ENCODE results near the gene DNER. TPM values are rescaled to one million over a fixed set of nuclear protein-coding genes. Genes with fewer than 3 reads are reported as not detected.
A peak's percentile ranks its signal among the peaks of the same experiment; 100 is the strongest.

The DNER gene
- total and polyA plus RNA-seq, 2 donors from 2014 or later, result 16.5 to 21.9 TPM

DNA sequence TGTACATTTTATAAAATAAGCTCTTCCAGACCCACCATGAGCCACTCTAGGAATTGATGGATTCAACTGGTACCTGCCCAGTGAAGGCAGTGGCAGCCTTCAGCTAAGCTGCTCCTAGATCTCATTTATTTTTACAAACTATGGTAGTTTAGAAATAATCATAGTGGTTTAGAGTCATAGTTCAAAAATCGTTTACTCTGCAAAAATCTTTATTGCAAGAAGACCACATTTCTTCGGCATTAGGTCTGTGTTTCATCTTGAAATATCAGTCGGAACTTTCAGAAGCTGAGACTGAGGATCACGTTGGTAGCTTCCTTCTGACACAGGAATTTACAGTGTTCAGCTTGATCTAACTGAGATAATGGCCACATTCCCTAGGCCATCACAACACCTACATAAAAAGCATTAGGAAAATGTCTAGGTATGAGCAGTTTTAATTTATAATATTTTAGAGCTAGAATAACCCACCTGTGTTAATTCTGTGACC lies 237.0 kb downstream of the DNER start:
- H3K9me3 ChIP-seq (ENCODE audit: control insufficient read depth in 2 of 3, insufficient read depth in 1 of 3, low read length in 3 of 3), result no peaks in the 10 kb centered on the region
- H3K9ac ChIP-seq (ENCODE audit: low read length in 3 of 3), result no peak overlapping the region
- TF ChIP-seq, protein P1, sequence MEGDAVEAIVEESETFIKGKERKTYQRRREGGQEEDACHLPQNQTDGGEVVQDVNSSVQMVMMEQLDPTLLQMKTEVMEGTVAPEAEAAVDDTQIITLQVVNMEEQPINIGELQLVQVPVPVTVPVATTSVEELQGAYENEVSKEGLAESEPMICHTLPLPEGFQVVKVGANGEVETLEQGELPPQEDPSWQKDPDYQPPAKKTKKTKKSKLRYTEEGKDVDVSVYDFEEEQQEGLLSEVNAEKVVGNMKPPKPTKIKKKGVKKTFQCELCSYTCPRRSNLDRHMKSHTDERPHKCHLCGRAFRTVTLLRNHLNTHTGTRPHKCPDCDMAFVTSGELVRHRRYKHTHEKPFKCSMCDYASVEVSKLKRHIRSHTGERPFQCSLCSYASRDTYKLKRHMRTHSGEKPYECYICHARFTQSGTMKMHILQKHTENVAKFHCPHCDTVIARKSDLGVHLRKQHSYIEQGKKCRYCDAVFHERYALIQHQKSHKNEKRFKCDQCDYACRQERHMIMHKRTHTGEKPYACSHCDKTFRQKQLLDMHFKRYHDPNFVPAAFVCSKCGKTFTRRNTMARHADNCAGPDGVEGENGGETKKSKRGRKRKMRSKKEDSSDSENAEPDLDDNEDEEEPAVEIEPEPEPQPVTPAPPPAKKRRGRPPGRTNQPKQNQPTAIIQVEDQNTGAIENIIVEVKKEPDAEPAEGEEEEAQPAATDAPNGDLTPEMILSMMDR (IDR thresholded peaks at IDR 0.05; ENCODE audit: borderline replicate concordance, extremely low read depth, insufficient read depth), result no peak
- FAIRE-seq (no peak), DNase-seq (no peak)
- no peak overlapping the region for H3K27ac ChIP-seq (ENCODE audit: low read depth in 2 of 2, low read length in 2 of 2)
- no peaks in the 10 kb centered on the region for H3K27me3 ChIP-seq (ENCODE audit: control insufficient read depth, insufficient read depth, low read length)
- H3K4me3 ChIP-seq (ENCODE audit: low read length in 3 of 3), result no peak overlapping the region
- intact Hi-C loops (cut with DNase I), result no loop called here
- H3K36me3 ChIP-seq (ENCODE audit: control insufficient read depth in 2 of 3, insufficient read depth in 3 of 3, low read length in 3 of 3), result no peaks in the 10 kb centered on the region
- H3K4me1 ChIP-seq (ENCODE audit: control insufficient read depth in 2 of 3, insufficient read depth in 2 of 3, low read depth in 1 of 3, low read length in 3 of 3), result no peaks in the 10 kb centered on the region

- intact Hi-C loops (cut with DNase I), result no loop called here
- FAIRE-seq, result no peak
Measured at GRCh38 chr2:229475778-229476177, 238.6 kb downstream of the DNER start.

DNA sequence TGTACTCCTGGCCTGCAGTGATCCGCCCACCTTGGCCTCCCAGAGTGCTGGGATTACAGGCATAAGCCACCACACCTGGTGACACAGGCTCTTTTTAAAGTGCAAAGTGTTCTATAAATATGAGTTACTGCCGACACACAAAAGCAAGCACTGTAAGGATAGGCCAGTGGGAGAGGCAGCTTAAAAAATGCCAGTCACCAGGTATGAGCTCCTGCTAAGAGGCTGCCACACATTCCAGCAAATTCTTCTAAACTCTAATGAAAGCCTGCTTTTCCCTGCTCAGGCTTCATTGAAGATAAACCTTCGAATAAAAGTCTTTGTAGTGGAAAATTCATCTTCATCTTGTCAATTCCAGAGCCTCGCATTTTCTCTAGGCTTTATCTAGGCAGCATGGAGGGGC lies 240.2 kb downstream of the DNER start:
- Histone ChIP-seq H3K4me3 (ENCODE audit: low read length in 3 of 3) (no peak overlapping the region), H3K27me3 (ENCODE audit: control insufficient read depth, insufficient read depth, low read length) (no peaks in the 10 kb centered on the region), H3K27ac (ENCODE audit: low read depth in 2 of 2, low read length in 2 of 2) (no peak overlapping the region), H3K36me3 (ENCODE audit: control insufficient read depth in 2 of 3, insufficient read depth in 3 of 3, low read length in 3 of 3) (no peaks in the 10 kb centered on the region), H3K9me3 (ENCODE audit: control insufficient read depth in 2 of 3, insufficient read depth in 1 of 3, low read length in 3 of 3) (no peaks in the 10 kb centered on the region), H3K9ac (ENCODE audit: low read length in 3 of 3) (no peak overlapping the region), H3K4me1 (ENCODE audit: control insufficient read depth in 2 of 3, insufficient read depth in 2 of 3, low read depth in 1 of 3, low read length in 3 of 3) (no peaks in the 10 kb centered on the region)
- TF ChIP-seq, protein P1 (IDR thresholded peaks at IDR 0.05; ENCODE audit: borderline replicate concordance, extremely low read depth, insufficient read depth), result no peak
- DNase-seq (no peak), FAIRE-seq (no peak)
- intact Hi-C loops (cut with DNase I), result no loop called here

More at GRCh38 chr2:229475778-229476177, 238.6 kb downstream of the DNER start:
- Histone ChIP-seq H3K9ac (ENCODE audit: low read length in 3 of 3) (no peak overlapping the region), H3K4me1 (ENCODE audit: control insufficient read depth in 2 of 3, insufficient read depth in 2 of 3, low read depth in 1 of 3, low read length in 3 of 3) (no peaks in the 10 kb centered on the region), H3K36me3 (ENCODE audit: control insufficient read depth in 2 of 3, insufficient read depth in 3 of 3, low read length in 3 of 3) (no peaks in the 10 kb centered on the region), H3K4me3 (ENCODE audit: low read length in 3 of 3) (no peak overlapping the region), H3K9me3 (ENCODE audit: control insufficient read depth in 2 of 3, insufficient read depth in 1 of 3, low read length in 3 of 3) (no peaks in the 10 kb centered on the region), H3K27ac (ENCODE audit: low read depth in 2 of 2, low read length in 2 of 2) (no peak overlapping the region), H3K27me3 (ENCODE audit: control insufficient read depth, insufficient read depth, low read length) (no peaks in the 10 kb centered on the region)
- TF ChIP-seq, protein P1 (IDR thresholded peaks at IDR 0.05; ENCODE audit: borderline replicate concordance, extremely low read depth, insufficient read depth), result no peak
- peak in 2 of 5 donors; percentile 12 to 19 for DNase-seq

DNA sequence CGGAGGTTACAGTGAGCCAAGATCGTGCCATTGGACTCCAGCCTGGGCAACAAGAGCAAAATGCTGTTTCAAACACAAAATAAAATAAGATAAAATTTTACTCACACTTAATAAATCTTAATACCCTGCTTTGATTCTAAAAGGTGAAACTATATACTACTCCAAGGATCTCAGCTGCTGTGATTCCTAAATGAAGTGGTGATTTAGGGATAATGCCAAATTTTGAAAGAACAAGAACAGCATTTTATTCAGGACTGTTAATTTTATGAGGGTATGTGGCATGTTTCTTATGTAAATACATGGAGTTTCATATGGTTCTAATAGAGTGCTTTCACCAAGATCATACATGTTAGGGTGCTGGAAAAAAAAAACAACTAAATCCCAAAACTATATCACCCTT lies 243.6 kb downstream of the DNER start:
- no peak for DNase-seq
- no peak for FAIRE-seq

More for the DNA sequence above, 243.6 kb downstream of the DNER start:
- no peak overlapping the region for H3K27ac ChIP-seq (ENCODE audit: low read depth in 2 of 2, low read length in 2 of 2)
- H3K36me3 ChIP-seq (ENCODE audit: control insufficient read depth in 2 of 3, insufficient read depth in 3 of 3, low read length in 3 of 3), result no peaks in the 10 kb centered on the region
- TF ChIP-seq, protein P1 (IDR thresholded peaks at IDR 0.05; ENCODE audit: borderline replicate concordance, extremely low read depth, insufficient read depth), result no peak
- no peaks in the 10 kb centered on the region for H3K27me3 ChIP-seq (ENCODE audit: control insufficient read depth, insufficient read depth, low read length)
- no peak overlapping the region for H3K9ac ChIP-seq (ENCODE audit: low read length in 3 of 3)
- H3K4me1 ChIP-seq (ENCODE audit: control insufficient read depth in 2 of 3, insufficient read depth in 2 of 3, low read depth in 1 of 3, low read length in 3 of 3), result no peaks in the 10 kb centered on the region
- no peak overlapping the region for H3K4me3 ChIP-seq (ENCODE audit: low read length in 3 of 3)
- intact Hi-C loops (cut with DNase I), result no loop called here
- H3K9me3 ChIP-seq (ENCODE audit: control insufficient read depth in 2 of 3, insufficient read depth in 1 of 3, low read length in 3 of 3), result no peaks in the 10 kb centered on the region

All from kidney (tissue), 14 donors.